ENCODE data around the gene NET1.

DNA sequence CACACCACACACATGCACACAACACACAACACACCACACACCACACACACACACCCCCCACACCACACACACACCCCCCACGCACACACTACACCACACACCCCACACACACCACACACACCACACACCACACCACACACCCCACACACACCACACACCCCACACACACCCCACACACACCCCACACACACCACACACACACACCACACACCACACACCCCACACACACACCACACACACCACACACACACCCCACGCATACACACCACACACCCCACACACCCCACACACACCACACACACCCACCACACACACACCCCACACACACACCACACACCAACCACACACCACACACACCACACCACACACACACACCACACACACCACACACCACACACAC is 31.2 kb upstream of the NET1 start:
- TF ChIP-seq EZH2 (IDR thresholded peaks at IDR 0.05; ENCODE audit: borderline replicate concordance, low read length) = no peak
- TF ChIP-seq, protein P1, sequence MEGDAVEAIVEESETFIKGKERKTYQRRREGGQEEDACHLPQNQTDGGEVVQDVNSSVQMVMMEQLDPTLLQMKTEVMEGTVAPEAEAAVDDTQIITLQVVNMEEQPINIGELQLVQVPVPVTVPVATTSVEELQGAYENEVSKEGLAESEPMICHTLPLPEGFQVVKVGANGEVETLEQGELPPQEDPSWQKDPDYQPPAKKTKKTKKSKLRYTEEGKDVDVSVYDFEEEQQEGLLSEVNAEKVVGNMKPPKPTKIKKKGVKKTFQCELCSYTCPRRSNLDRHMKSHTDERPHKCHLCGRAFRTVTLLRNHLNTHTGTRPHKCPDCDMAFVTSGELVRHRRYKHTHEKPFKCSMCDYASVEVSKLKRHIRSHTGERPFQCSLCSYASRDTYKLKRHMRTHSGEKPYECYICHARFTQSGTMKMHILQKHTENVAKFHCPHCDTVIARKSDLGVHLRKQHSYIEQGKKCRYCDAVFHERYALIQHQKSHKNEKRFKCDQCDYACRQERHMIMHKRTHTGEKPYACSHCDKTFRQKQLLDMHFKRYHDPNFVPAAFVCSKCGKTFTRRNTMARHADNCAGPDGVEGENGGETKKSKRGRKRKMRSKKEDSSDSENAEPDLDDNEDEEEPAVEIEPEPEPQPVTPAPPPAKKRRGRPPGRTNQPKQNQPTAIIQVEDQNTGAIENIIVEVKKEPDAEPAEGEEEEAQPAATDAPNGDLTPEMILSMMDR (IDR thresholded peaks at IDR 0.05; ENCODE audit: low read length) = no peak

All from OCI-LY1 (cell line).